Activated naive CD8-positive, alpha-beta T cell treated with anti-CD3 and anti-CD28 coated beads, Interleukin-2, amount 10 ng/mL, durations not matched to agents 7 days and 5 days (primary cell): ENCODE results near the gene CD300H. TPM values are rescaled to one million over a fixed set of nuclear protein-coding genes. Genes with fewer than 3 reads are reported as not detected.
"Not testable (repeated sequence)": the region's sequence is repeated elsewhere in the genome, so short reads cannot be mapped to it uniquely, and the experiment has no call there.

Source experiments
- ATAC-seq: fragments of 150-1000 bp; cut with Tn5 transposase; one replicate; pipeline ENCODE4 v1.10.0; 2021; ENCODE audit warnings: low read depth, moderate library complexity
- POLR2A ChIA-PET: fragments of 350-600 bp; sonication (Branson Sonifier 250); formaldehyde crosslinking; loops from one replicate; lab custom pipeline; 2021; ENCODE audit warnings: antibody characterized with exemption; lab: Charles Lee
- DNase-seq: peaks from one replicate; pipeline ENCODE4 v3.0.0; 2021
- H3K27ac Mint-ChIP-seq: one replicate; pipeline ENCODE4 v1.8.0; 2022; ENCODE audit warnings: mild to moderate bottlenecking, mixed read lengths
- H3K27me3 Mint-ChIP-seq: one replicate; pipeline ENCODE4 v1.8.0; 2022; ENCODE audit warnings: mild to moderate bottlenecking, moderate library complexity, mixed read lengths
- H3K36me3 Mint-ChIP-seq: one replicate; pipeline ENCODE4 v1.8.0; 2021; ENCODE audit warnings: mild to moderate bottlenecking, mixed read lengths
- H3K4me1 Mint-ChIP-seq: one replicate; pipeline ENCODE4 v1.8.0; 2021; ENCODE audit warnings: mixed read lengths
- H3K4me3 Mint-ChIP-seq: one replicate; pipeline ENCODE4 v1.8.0; 2022; ENCODE audit warnings: mild to moderate bottlenecking, moderate library complexity, mixed read lengths
- H3K9me3 Mint-ChIP-seq: one replicate; pipeline ENCODE4 v1.8.0; 2021; ENCODE audit warnings: mixed read lengths
- total RNA-seq, 2 experiments: library from RNA; stranded (reverse); gene quantifications; one replicate each; pipeline ENCODE4 v1.2.3, GENCODE V29; 2021

CD300H gene
- total RNA-seq, 2 experiments from 2014 or later, result not detected

DNA sequence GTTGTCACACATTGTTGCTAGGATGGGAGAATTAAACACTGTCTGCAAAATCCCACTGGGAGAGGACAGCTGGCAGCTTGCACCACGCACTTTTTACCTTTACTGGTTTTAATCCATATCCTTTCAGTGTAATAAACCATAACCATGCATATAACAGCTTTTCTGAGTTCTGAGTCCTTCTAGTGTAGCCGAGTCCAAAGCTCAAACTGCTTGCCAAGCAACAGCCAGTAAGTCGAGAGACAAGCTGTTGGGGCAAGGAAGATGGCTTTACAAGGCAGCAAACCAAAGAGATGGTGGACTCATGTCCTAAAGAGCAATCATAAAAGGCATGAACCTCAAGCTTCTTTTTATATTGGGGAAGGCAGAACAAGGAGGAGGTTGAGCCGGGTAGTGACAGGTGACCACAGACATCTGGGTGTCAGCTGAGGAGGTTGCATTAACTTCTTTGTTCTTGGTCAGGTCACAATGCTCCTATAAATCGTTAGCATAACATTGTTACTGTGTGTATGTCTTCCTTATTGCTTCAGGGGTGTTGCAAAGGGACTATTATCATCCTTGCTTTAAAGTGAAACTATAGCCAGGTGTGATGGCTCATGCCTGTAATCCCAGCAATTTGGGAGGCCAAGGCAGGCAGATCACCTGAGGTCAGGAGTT is 7.3 kb upstream of the CD300H start:
- Mint-ChIP-seq H3K27me3 (peaks cover 46% of the 10 kb centered on the region), H3K27ac (no peak overlapping the region), H3K9me3 (no peaks in the 10 kb centered on the region), H3K4me3 (no peak overlapping the region), H3K4me1 (peaks cover 3% of the 10 kb centered on the region), H3K36me3 (no peaks in the 10 kb centered on the region)
- POLR2A ChIA-PET, result no interaction called here
- no peak for ATAC-seq
- no peak for DNase-seq

DNA sequence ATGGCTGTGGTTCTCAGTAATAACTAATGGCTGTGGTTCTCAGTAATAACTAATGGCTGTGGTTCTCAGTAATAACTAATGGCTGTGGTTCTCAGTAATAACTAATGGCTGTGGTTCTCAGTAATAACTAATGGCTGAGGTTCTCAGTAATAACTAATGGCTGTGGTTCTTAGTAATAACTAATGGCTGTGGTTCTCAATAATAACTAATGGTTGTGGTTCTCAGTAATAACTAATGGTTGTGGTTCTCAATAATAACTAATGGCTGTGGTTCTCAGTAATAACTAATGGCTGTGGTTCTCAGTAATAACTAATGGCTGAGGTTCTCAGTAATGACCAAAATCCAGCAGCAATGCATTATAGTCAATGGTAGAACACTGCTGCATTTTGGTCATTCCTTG is 6.3 kb upstream of the CD300H start:
- H3K4me1 Mint-ChIP-seq, H3K4me3 Mint-ChIP-seq, DNase-seq, H3K27ac Mint-ChIP-seq, H3K9me3 Mint-ChIP-seq, ATAC-seq, POLR2A ChIA-PET, H3K36me3 Mint-ChIP-seq: not testable (repeated sequence)
- peaks cover 56% of the 10 kb centered on the region for H3K27me3 Mint-ChIP-seq

GRCh38 chr17:74573169-74573568 is 5.9 kb upstream of the CD300H start:
- H3K4me1 Mint-ChIP-seq, result peaks cover 10% of the 10 kb centered on the region
- peaks cover 3% of the 10 kb centered on the region for H3K9me3 Mint-ChIP-seq
- no peaks in the 10 kb centered on the region for H3K36me3 Mint-ChIP-seq
- H3K27me3 Mint-ChIP-seq, result peaks cover 59% of the 10 kb centered on the region
- H3K4me3 Mint-ChIP-seq, result no peak overlapping the region
- DNase-seq, result no peak
- no peak for ATAC-seq
- H3K27ac Mint-ChIP-seq, result no peak overlapping the region
- POLR2A ChIA-PET, result no interaction called here

DNA sequence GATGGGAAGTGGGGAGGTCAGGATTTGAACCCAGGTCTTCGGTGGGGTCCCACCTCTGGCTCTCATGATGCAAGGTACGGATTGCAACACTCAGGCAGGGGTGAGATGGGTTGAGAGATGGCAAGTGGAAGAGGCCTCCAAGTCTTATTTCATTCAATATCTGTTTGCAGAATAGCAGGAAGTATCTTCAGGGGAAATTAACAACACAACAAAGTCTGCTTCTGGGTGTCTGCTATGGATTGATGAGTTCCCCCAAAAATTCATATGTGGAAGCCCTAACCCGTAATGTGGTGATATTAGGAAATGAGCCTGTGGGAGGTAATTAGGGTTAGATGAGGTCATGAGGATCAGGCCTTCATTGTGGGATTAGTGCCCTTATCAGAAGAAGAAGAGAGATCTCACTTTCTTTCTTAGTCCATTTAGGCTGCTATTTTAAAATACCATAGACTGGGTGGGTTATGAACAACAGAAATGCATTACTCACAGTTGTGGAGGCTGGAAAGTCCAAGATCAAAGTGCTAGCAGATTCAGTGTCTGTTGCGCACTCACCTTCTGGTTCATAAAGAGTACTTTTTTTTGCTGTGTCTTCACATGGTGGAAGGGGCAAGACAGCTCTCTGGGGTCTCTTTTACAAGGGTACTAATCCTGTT is 4.4 kb upstream of the CD300H start:
- Mint-ChIP-seq H3K4me1 (peaks cover 10% of the 10 kb centered on the region), H3K27ac (no peak overlapping the region), H3K27me3 (peaks cover 64% of the 10 kb centered on the region)

GRCh38 chr17:74569020-74570003 is 2.0 kb upstream of the CD300H start:
- H3K27me3 Mint-ChIP-seq, result peaks cover 58% of the 10 kb centered on the region
- POLR2A ChIA-PET, result no interaction called here
- DNase-seq, result no peak
- H3K27ac Mint-ChIP-seq, result peak overlapping the region; percentile 55
- ATAC-seq, result peak; percentile 26
- H3K36me3 Mint-ChIP-seq, result no peaks in the 10 kb centered on the region
- H3K9me3 Mint-ChIP-seq, result peaks cover 3% of the 10 kb centered on the region
- no peak overlapping the region for H3K4me3 Mint-ChIP-seq
- H3K4me1 Mint-ChIP-seq, result peaks cover 12% of the 10 kb centered on the region

More for the DNA sequence above, 4.4 kb upstream of the CD300H start:
- POLR2A ChIA-PET, result no interaction called here
- no peak overlapping the region for H3K4me3 Mint-ChIP-seq
- H3K36me3 Mint-ChIP-seq, result no peaks in the 10 kb centered on the region
- H3K9me3 Mint-ChIP-seq, result peaks cover 3% of the 10 kb centered on the region
- ATAC-seq (no peak), DNase-seq (no peak)

GRCh38 chr17:74568106-74568873 is 981 bp upstream of the CD300H start:
- POLR2A ChIA-PET, result no interaction called here
- H3K27me3 Mint-ChIP-seq, result peaks cover 54% of the 10 kb centered on the region
- H3K27ac Mint-ChIP-seq, result peak overlapping the region; percentile 55
- H3K36me3 Mint-ChIP-seq, result no peaks in the 10 kb centered on the region
- DNase-seq (no peak), ATAC-seq (no peak)
- H3K4me1 Mint-ChIP-seq, result peaks cover 12% of the 10 kb centered on the region
- H3K9me3 Mint-ChIP-seq, result peaks cover 3% of the 10 kb centered on the region
- no peak overlapping the region for H3K4me3 Mint-ChIP-seq

GRCh38 chr17:74566132-74566753 is 1.1 kb downstream of the CD300H start:
- POLR2A ChIA-PET, result interaction anchor here (0.6 to 0.7 kb wide), 2 partner anchors 171 to 173 kb away, joined by 3 to 4 read pairs; partner anchors contain the start of gene RAB37
- no peak overlapping the region for H3K4me3 Mint-ChIP-seq
- peaks cover 3% of the 10 kb centered on the region for H3K9me3 Mint-ChIP-seq
- H3K27me3 Mint-ChIP-seq, result peaks cover 42% of the 10 kb centered on the region
- DNase-seq, result peak; percentile 57
- peaks cover 12% of the 10 kb centered on the region for H3K4me1 Mint-ChIP-seq
- peak; percentile 49 for ATAC-seq
- no peak overlapping the region for H3K27ac Mint-ChIP-seq
- no peaks in the 10 kb centered on the region for H3K36me3 Mint-ChIP-seq

DNA sequence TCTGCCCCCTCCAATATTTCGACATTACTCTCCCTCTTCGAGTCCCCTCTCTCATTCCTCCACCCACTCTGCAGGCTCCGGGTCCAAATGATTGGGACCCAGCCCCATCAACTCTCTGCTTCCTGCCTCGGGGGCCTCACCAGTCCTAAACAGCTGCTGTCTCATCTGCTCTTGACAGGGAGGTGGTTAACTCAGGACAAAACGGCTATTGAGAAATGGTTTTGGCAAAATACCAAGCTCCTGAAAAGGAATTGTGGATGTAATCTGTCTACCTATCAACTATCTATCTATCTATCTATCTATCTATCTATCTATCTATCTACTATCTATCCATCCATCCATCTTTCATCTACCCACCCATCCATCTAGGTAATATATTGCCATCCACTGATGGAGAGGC is 2.2 kb downstream of the CD300H start:
- ATAC-seq, result no peak
- peaks cover 36% of the 10 kb centered on the region for H3K27me3 Mint-ChIP-seq

GRCh38 chr17:74563358-74563757 is 4.0 kb downstream of the CD300H start:
- Mint-ChIP-seq H3K27ac (no peak overlapping the region), H3K36me3 (no peaks in the 10 kb centered on the region), H3K27me3 (peaks cover 20% of the 10 kb centered on the region), H3K9me3 (peaks cover under 1% of the 10 kb centered on the region), H3K4me1 (peaks cover 10% of the 10 kb centered on the region), H3K4me3 (no peak overlapping the region)
- POLR2A ChIA-PET, result no interaction called here
- ATAC-seq (no peak), DNase-seq (no peak)

More for the DNA sequence above, 2.2 kb downstream of the CD300H start:
- Mint-ChIP-seq H3K36me3 (no peaks in the 10 kb centered on the region), H3K4me3 (no peak overlapping the region), H3K9me3 (peaks cover 3% of the 10 kb centered on the region), H3K27ac (no peak overlapping the region), H3K4me1 (peaks cover 12% of the 10 kb centered on the region)
- DNase-seq, result no peak
- POLR2A ChIA-PET, result no interaction called here

GRCh38 chr17:74561586-74561985 is 5.7 kb downstream of the CD300H start:
- no peaks in the 10 kb centered on the region for H3K36me3 Mint-ChIP-seq
- ATAC-seq (no peak), DNase-seq (no peak)
- peaks cover 9% of the 10 kb centered on the region for H3K4me1 Mint-ChIP-seq
- no peak overlapping the region for H3K4me3 Mint-ChIP-seq
- no peak overlapping the region for H3K27ac Mint-ChIP-seq
- H3K9me3 Mint-ChIP-seq, result no peaks in the 10 kb centered on the region
- peaks cover 12% of the 10 kb centered on the region for H3K27me3 Mint-ChIP-seq
- POLR2A ChIA-PET, result no interaction called here

GRCh38 chr17:74558882-74559519 is 8.3 kb downstream of the CD300H start:
- H3K4me3 Mint-ChIP-seq, result peak overlapping the region; percentile 25
- no peaks in the 10 kb centered on the region for H3K9me3 Mint-ChIP-seq
- H3K36me3 Mint-ChIP-seq, result no peaks in the 10 kb centered on the region
- H3K27me3 Mint-ChIP-seq, result peaks cover 4% of the 10 kb centered on the region
- H3K4me1 Mint-ChIP-seq, result peaks cover 8% of the 10 kb centered on the region
- H3K27ac Mint-ChIP-seq, result peak overlapping the region; percentile 64
- DNase-seq (peak; percentile 4), ATAC-seq (peak; percentile 77)
- POLR2A ChIA-PET, result no interaction called here

- H3K27ac Mint-ChIP-seq, H3K4me3 Mint-ChIP-seq, H3K4me1 Mint-ChIP-seq, POLR2A ChIA-PET, H3K9me3 Mint-ChIP-seq, ATAC-seq, H3K36me3 Mint-ChIP-seq, H3K27me3 Mint-ChIP-seq: not testable (repeated sequence)
- DNase-seq, result peak; percentile 4
Measured at GRCh38 chr17:74558402-74558801, 8.9 kb downstream of the CD300H start.
